OCI-LY3 (cell line): ENCODE measurements around the gene MGAT5B.

ENCODE experiments used
- H2AFZ ChIP-seq: fragments of 200-600, 300-600 bp; shearing (Covaris generic); 2 replicates; pipeline ENCODE4 v1.6.0; 2014; ENCODE audit warnings: antibody characterized with exemption, low read depth, low read length
- H3K27ac ChIP-seq: fragments of 200-600, 300-600 bp; sonication (generic); 2 replicates; pipeline ENCODE4 v1.5.1; 2014; ENCODE audit warnings: mild to moderate bottlenecking, low read length, moderate library complexity, mixed read lengths
- H3K27me3 ChIP-seq: fragments of 200-600, 300-600 bp; sonication (generic); 2 replicates; pipeline ENCODE4 v1.6.1; 2014; ENCODE audit warnings: low read depth, low read length, mixed read lengths
- H3K36me3 ChIP-seq: fragments of 200-600, 300-600 bp; sonication (generic); replicated peaks from 2 replicates; pipeline ENCODE3; 2014; ENCODE audit warnings: low read depth, low read length, mixed read lengths
- H3K4me1 ChIP-seq: fragments of 300-600, 200-600 bp; sonication (generic); 2 replicates; pipeline ENCODE4 v1.6.1; 2014; ENCODE audit warnings: low read length, mixed read lengths
- H3K4me2 ChIP-seq: fragments of 200-600, 300-600 bp; sonication (generic); 2 replicates; pipeline ENCODE4 v1.6.1; 2014; ENCODE audit warnings: low read length, mixed read lengths
- H3K4me3 ChIP-seq: fragments of 300-600, 200-600 bp; sonication (generic); 2 replicates; pipeline ENCODE4 v1.5.1; 2014; ENCODE audit warnings: antibody characterized with exemption, mild to moderate bottlenecking, low read length, moderate library complexity
- H3K79me2 ChIP-seq: fragments of 300-600, 200-600 bp; shearing (Covaris generic); 2 replicates; pipeline ENCODE4 v1.6.1; 2014; ENCODE audit warnings: mild to moderate bottlenecking, low read length, mixed read lengths
- H3K9ac ChIP-seq: fragments of 300-600, 200-600 bp; shearing (Covaris generic); 2 replicates; pipeline ENCODE4 v1.6.0; 2014; ENCODE audit warnings: mild to moderate bottlenecking, low read length, moderate library complexity
- H3K9me3 ChIP-seq: fragments of 200-600, 300-600 bp; shearing (Covaris generic); 2 replicates; pipeline ENCODE4 v1.6.1; 2014; ENCODE audit warnings: low read length, mixed read lengths; ENCODE audit not compliant: insufficient read depth
- H4K20me1 ChIP-seq: fragments of 200-600, 300-600 bp; sonication (generic); 2 replicates; pipeline ENCODE4 v1.6.1; 2016; ENCODE audit warnings: low read length, mixed read lengths; ENCODE audit not compliant: insufficient read depth
- CTCF ChIP-seq: fragments of 200-600, 300-600 bp; sonication (generic); IDR thresholded peaks from 2 replicates; pipeline ENCODE4 v1.5.1; 2014; ENCODE audit warnings: antibody characterized with exemption, low read length, low read depth
- EZH2phosphoT487 ChIP-seq: fragments of 200-600 bp; shearing (Covaris generic); IDR thresholded peaks from 2 replicates; pipeline ENCODE4 v1.6.1; 2018; ENCODE audit warnings: antibody characterized with exemption, mixed run types, low read depth

The MGAT5B gene, protein sequence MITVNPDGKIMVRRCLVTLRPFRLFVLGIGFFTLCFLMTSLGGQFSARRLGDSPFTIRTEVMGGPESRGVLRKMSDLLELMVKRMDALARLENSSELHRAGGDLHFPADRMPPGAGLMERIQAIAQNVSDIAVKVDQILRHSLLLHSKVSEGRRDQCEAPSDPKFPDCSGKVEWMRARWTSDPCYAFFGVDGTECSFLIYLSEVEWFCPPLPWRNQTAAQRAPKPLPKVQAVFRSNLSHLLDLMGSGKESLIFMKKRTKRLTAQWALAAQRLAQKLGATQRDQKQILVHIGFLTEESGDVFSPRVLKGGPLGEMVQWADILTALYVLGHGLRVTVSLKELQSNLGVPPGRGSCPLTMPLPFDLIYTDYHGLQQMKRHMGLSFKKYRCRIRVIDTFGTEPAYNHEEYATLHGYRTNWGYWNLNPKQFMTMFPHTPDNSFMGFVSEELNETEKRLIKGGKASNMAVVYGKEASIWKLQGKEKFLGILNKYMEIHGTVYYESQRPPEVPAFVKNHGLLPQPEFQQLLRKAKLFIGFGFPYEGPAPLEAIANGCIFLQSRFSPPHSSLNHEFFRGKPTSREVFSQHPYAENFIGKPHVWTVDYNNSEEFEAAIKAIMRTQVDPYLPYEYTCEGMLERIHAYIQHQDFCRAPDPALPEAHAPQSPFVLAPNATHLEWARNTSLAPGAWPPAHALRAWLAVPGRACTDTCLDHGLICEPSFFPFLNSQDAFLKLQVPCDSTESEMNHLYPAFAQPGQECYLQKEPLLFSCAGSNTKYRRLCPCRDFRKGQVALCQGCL

GRCh38 chr17:76868176-76868668, at the start of gene MGAT5B:
Gene MGAT5B, plus strand, starts transcription at chr17:76868404. Its CDS starts 626 bp downstream, at chr17:76869030.
- Histone ChIP-seq H4K20me1 (no peaks in the 10 kb centered on the region), H3K9me3 (no peaks in the 10 kb centered on the region), H2AFZ (no peak within 1 kb of the TSS), H3K36me3 (no peaks in the 10 kb centered on the region), H3K9ac (no peak within 1 kb of the TSS), H3K27ac (no peak within 1 kb of the TSS), H3K4me3 (no peak within 1 kb of the TSS), H3K79me2 (no peaks in the 10 kb centered on the region), H3K4me1 (no peaks in the 10 kb centered on the region), H3K27me3 (no peaks in the 10 kb centered on the region), H3K4me2 (no peak within 1 kb of the TSS)
- TF ChIP-seq EZH2phosphoT487 (no peak), CTCF (no peak)

GRCh38 chr17:76820039-76820438, 48.2 kb upstream of the MGAT5B start:
- TF ChIP-seq EZH2phosphoT487 = no peak
- TF ChIP-seq CTCF = no peak
- Histone ChIP-seq H3K36me3 (no peaks in the 10 kb centered on the region), H3K9me3 (no peaks in the 10 kb centered on the region), H3K27me3 (0 out of 2 replicates have a peak, but pooled peaks cover 4% of the 10 kb centered on the region), H3K4me1 (peaks cover 11% of the 10 kb centered on the region), H4K20me1 (no peaks in the 10 kb centered on the region), H2AFZ (no peak overlapping the region), H3K4me2 (no peak overlapping the region), H3K9ac (no peak overlapping the region), H3K4me3 (no peak overlapping the region), H3K27ac (no peak overlapping the region), H3K79me2 (no peaks in the 10 kb centered on the region)

- TF ChIP-seq EZH2phosphoT487 = no peak
- no peak for TF ChIP-seq CTCF
- H3K9ac ChIP-seq = no peak overlapping the region
- H3K79me2 ChIP-seq = no peaks in the 10 kb centered on the region
- peaks cover 11% of the 10 kb centered on the region for H3K4me1 ChIP-seq
- H3K4me2 ChIP-seq = no peak overlapping the region
- H3K27ac ChIP-seq = no peak overlapping the region
- no peak overlapping the region for H2AFZ ChIP-seq
- H3K9me3 ChIP-seq = no peaks in the 10 kb centered on the region
- H3K36me3 ChIP-seq = no peaks in the 10 kb centered on the region
- no peaks in the 10 kb centered on the region for H4K20me1 ChIP-seq
- H3K4me3 ChIP-seq = no peak overlapping the region
- 0 out of 2 replicates have a peak, but pooled peaks cover 4% of the 10 kb centered on the region for H3K27me3 ChIP-seq
These were observed 47.6 kb upstream of the MGAT5B start for GRCh38 chr17:76820561-76820960.

- no peaks in the 10 kb centered on the region for H4K20me1 ChIP-seq
- TF ChIP-seq CTCF (no peak), EZH2phosphoT487 (no peak)
- H3K4me3 ChIP-seq = no peak overlapping the region
- 0 out of 2 replicates have a peak, but pooled peaks cover 4% of the 10 kb centered on the region for H3K27me3 ChIP-seq
- H3K79me2 ChIP-seq = no peaks in the 10 kb centered on the region
- H3K9me3 ChIP-seq = no peaks in the 10 kb centered on the region
- peaks cover 11% of the 10 kb centered on the region for H3K4me1 ChIP-seq
- H3K27ac ChIP-seq = no peak overlapping the region
- no peak overlapping the region for H3K4me2 ChIP-seq
- no peaks in the 10 kb centered on the region for H3K36me3 ChIP-seq
- H3K9ac ChIP-seq = no peak overlapping the region
- H2AFZ ChIP-seq = no peak overlapping the region
These were observed 45.9 kb upstream of the MGAT5B start for GRCh38 chr17:76822184-76822778.
